ENCODE results near the gene TAF4B.

TAF4B gene

GRCh38 chr18:26307161-26307773, 81.0 kb downstream of the TAF4B start:
- Mint-ChIP-seq H3K27ac (no peak overlapping the region), H3K4me3 (no peak overlapping the region), H3K27me3 (ENCODE audit: low read depth) (no peaks in the 10 kb centered on the region), H3K36me3 (ENCODE audit: low read depth) (peaks cover 4% of the 10 kb centered on the region), H3K4me1 (ENCODE audit: low read depth) (no peaks in the 10 kb centered on the region), H3K9me3 (no peaks in the 10 kb centered on the region)

- Mint-ChIP-seq H3K4me3 (no peak overlapping the region), H3K27ac (no peak overlapping the region), H3K4me1 (ENCODE audit: low read depth) (no peaks in the 10 kb centered on the region), H3K27me3 (ENCODE audit: low read depth) (no peaks in the 10 kb centered on the region), H3K9me3 (no peaks in the 10 kb centered on the region), H3K36me3 (ENCODE audit: low read depth) (no peaks in the 10 kb centered on the region)
Measured at GRCh38 chr18:26309281-26309680, 83.0 kb downstream of the TAF4B start.

DNA sequence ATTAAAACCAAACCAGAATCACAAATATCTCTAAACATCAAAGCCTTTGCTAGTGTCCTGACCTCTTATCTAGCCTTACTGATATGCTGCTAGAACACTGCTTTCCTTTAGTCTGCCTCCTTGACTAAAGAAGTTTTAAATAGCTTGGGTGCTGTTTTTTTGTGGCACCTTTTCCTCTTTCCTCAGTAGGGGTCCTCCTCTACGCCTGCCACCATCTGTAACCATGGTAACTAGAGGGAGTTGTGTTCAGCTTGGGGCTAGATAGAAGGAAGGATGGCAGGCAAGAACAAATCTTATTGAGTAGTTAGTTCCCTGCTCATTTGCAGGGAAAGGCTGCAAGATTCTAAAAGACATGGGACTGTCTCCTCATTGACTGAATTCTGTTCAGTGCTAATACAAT, 86.0 kb downstream of the TAF4B start:
- H3K27ac Mint-ChIP-seq, result no peak overlapping the region
- H3K9me3 Mint-ChIP-seq, result no peaks in the 10 kb centered on the region
- no peak overlapping the region for H3K4me3 Mint-ChIP-seq
- no peaks in the 10 kb centered on the region for H3K27me3 Mint-ChIP-seq (ENCODE audit: low read depth)
- no peaks in the 10 kb centered on the region for H3K4me1 Mint-ChIP-seq (ENCODE audit: low read depth)
- H3K36me3 Mint-ChIP-seq (ENCODE audit: low read depth), result no peaks in the 10 kb centered on the region

DNA sequence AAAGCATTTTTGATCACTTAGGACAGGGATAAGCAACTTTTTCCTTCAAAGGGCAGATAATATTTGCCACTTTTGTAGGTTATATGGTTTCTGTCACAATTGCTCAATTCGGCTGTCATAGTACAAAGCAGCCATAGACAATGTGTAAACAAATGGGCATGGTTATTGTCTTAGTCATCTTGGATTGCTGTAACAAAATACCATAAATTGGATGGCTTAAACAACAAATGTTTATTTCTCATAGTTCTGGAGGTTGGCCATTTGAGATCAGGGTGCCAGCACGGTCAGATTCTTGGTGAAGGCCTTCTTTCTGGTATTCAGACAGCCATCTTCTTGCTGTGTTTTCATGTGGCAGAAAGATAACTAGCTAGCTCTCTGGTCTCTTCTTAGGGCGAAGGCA, 91.2 kb downstream of the TAF4B start:
- Mint-ChIP-seq H3K9me3 (no peaks in the 10 kb centered on the region), H3K4me1 (ENCODE audit: low read depth) (no peaks in the 10 kb centered on the region), H3K4me3 (no peak overlapping the region), H3K36me3 (ENCODE audit: low read depth) (peaks cover under 1% of the 10 kb centered on the region), H3K27ac (no peak overlapping the region), H3K27me3 (ENCODE audit: low read depth) (no peaks in the 10 kb centered on the region)

- peaks cover 5% of the 10 kb centered on the region for H3K36me3 Mint-ChIP-seq (ENCODE audit: low read depth)
- H3K27me3 Mint-ChIP-seq (ENCODE audit: low read depth), result no peaks in the 10 kb centered on the region
- no peak overlapping the region for H3K4me3 Mint-ChIP-seq
- H3K27ac Mint-ChIP-seq, result no peak overlapping the region
- no peaks in the 10 kb centered on the region for H3K4me1 Mint-ChIP-seq (ENCODE audit: low read depth)
- H3K9me3 Mint-ChIP-seq, result no peaks in the 10 kb centered on the region
Measured at GRCh38 chr18:26320686-26321085, 94.4 kb downstream of the TAF4B start.

GRCh38 chr18:26322890-26323653, 96.8 kb downstream of the TAF4B start:
- Mint-ChIP-seq H3K4me1 (ENCODE audit: low read depth) (no peaks in the 10 kb centered on the region), H3K4me3 (no peak overlapping the region), H3K27ac (no peak overlapping the region), H3K9me3 (no peaks in the 10 kb centered on the region), H3K36me3 (ENCODE audit: low read depth) (peaks cover 6% of the 10 kb centered on the region), H3K27me3 (ENCODE audit: low read depth) (no peaks in the 10 kb centered on the region)

GRCh38 chr18:26325771-26326170, 99.5 kb downstream of the TAF4B start:
- Mint-ChIP-seq H3K27ac (no peak overlapping the region), H3K4me1 (ENCODE audit: low read depth) (no peaks in the 10 kb centered on the region), H3K36me3 (ENCODE audit: low read depth) (peaks cover 6% of the 10 kb centered on the region), H3K27me3 (ENCODE audit: low read depth) (no peaks in the 10 kb centered on the region), H3K4me3 (no peak overlapping the region), H3K9me3 (no peaks in the 10 kb centered on the region)

DNA sequence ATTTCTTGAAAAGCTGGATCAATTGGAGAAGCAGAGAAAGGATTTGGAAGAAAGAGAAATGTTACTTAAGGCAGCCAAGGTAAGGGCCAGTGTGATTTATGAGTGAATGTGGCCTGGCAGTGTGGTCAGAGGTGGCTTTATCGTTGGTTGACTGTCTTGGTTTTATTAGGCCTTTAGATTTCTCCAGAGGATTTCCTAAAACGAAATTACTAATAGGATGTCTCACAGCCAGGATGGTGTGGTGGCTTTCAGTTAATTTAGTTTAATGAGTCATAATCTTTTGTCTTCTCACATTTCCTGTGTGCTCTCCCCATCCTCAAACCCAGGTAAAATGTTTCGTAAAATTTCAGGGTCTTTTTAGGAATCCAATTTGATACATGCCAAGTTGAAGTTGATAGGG, 100.8 kb downstream of the TAF4B start:
- H3K9me3 Mint-ChIP-seq, result no peaks in the 10 kb centered on the region
- no peaks in the 10 kb centered on the region for H3K27me3 Mint-ChIP-seq (ENCODE audit: low read depth)
- no peak overlapping the region for H3K27ac Mint-ChIP-seq
- H3K36me3 Mint-ChIP-seq (ENCODE audit: low read depth), result peaks cover 6% of the 10 kb centered on the region
- no peaks in the 10 kb centered on the region for H3K4me1 Mint-ChIP-seq (ENCODE audit: low read depth)
- no peak overlapping the region for H3K4me3 Mint-ChIP-seq

GRCh38 chr18:26332991-26333390, 106.7 kb downstream of the TAF4B start:
- H3K27me3 Mint-ChIP-seq (ENCODE audit: low read depth), result no peaks in the 10 kb centered on the region
- no peak overlapping the region for H3K4me3 Mint-ChIP-seq
- H3K36me3 Mint-ChIP-seq (ENCODE audit: low read depth), result no peaks in the 10 kb centered on the region
- H3K4me1 Mint-ChIP-seq (ENCODE audit: low read depth), result no peaks in the 10 kb centered on the region
- no peak overlapping the region for H3K27ac Mint-ChIP-seq
- no peaks in the 10 kb centered on the region for H3K9me3 Mint-ChIP-seq

DNA sequence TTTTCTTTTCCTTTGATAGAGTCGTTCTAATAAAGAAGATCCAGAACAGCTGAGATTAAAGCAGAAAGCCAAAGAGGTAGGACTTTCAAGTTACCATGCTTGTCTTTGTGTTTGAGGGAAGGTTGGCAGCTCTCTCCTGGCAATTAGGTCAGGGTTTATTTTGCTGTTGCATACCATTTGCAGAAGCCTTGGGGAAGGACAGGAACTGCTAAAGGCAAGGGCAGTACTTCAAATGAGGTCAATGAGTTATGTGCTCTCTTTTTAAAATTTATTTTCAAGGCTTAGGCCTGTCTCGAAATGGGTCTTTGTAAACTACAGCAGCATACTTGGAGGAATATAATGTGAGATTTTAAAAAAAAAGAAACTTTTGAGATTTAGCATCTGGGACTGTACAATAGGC, 108.9 kb downstream of the TAF4B start:
- Mint-ChIP-seq H3K27ac (no peak overlapping the region), H3K4me1 (ENCODE audit: low read depth) (no peaks in the 10 kb centered on the region), H3K36me3 (ENCODE audit: low read depth) (no peaks in the 10 kb centered on the region), H3K27me3 (ENCODE audit: low read depth) (no peaks in the 10 kb centered on the region), H3K9me3 (no peaks in the 10 kb centered on the region), H3K4me3 (no peak overlapping the region)

- Mint-ChIP-seq H3K9me3 (no peaks in the 10 kb centered on the region), H3K4me1 (ENCODE audit: low read depth) (no peaks in the 10 kb centered on the region), H3K36me3 (ENCODE audit: low read depth) (no peaks in the 10 kb centered on the region), H3K4me3 (no peak overlapping the region), H3K27ac (no peak overlapping the region), H3K27me3 (ENCODE audit: low read depth) (no peaks in the 10 kb centered on the region)
Measured at GRCh38 chr18:26335571-26336487, 109.6 kb downstream of the TAF4B start.

GRCh38 chr18:26336572-26336971, 110.3 kb downstream of the TAF4B start:
- Mint-ChIP-seq H3K4me1 (ENCODE audit: low read depth) (no peaks in the 10 kb centered on the region), H3K4me3 (no peak overlapping the region), H3K36me3 (ENCODE audit: low read depth) (no peaks in the 10 kb centered on the region), H3K27ac (no peak overlapping the region), H3K9me3 (no peaks in the 10 kb centered on the region), H3K27me3 (ENCODE audit: low read depth) (no peaks in the 10 kb centered on the region)

DNA sequence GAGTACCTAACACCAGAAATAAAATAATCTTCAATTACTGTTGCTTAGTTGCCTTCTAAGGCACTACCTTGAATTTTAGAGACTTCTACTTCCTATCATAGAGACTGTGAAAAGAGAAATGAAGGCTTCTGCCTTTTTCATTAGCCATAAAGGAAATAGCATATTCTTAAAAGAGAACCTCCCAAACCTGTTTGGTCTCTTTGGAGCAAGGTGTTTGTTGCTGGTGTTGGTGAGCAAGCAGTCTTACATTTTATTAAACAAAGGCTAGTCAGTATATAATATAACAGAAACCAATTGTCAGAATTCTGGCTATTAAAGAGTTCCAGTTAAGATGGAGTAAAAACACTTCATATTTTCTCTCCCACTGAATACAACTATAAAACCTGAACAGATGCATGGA, 116.4 kb downstream of the TAF4B start:
- H3K36me3 Mint-ChIP-seq (ENCODE audit: low read depth), result peaks cover 17% of the 10 kb centered on the region
- H3K9me3 Mint-ChIP-seq, result peaks cover 37% of the 10 kb centered on the region

DNA sequence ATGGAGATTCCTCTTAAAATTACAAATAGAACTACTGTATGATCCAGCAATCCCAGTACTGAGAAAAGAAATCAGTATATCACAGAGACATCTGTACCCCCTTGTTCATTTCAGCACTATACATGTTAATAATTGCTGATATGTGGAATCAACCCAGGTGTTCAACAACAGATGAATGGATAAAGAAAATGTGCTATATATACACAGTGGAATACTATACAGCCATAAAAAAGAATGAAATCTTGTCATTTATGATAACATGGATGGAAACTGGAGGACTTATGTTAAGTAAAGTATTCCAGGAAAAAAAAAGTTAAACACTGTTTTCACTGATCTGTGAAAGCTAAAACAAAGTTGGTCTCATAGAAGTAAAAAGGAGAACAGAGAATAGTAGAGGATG, 124.7 kb downstream of the TAF4B start:
- H3K27me3 Mint-ChIP-seq (ENCODE audit: low read depth), result no peaks in the 10 kb centered on the region
- peaks cover 44% of the 10 kb centered on the region for H3K9me3 Mint-ChIP-seq
- H3K4me1 Mint-ChIP-seq (ENCODE audit: low read depth), result no peaks in the 10 kb centered on the region
- no peak overlapping the region for H3K4me3 Mint-ChIP-seq
- no peak overlapping the region for H3K27ac Mint-ChIP-seq
- peaks cover 13% of the 10 kb centered on the region for H3K36me3 Mint-ChIP-seq (ENCODE audit: low read depth)

More for the DNA sequence above, 116.4 kb downstream of the TAF4B start:
- no peaks in the 10 kb centered on the region for H3K4me1 Mint-ChIP-seq (ENCODE audit: low read depth)
- H3K4me3 Mint-ChIP-seq, result no peak overlapping the region
- H3K27me3 Mint-ChIP-seq (ENCODE audit: low read depth), result no peaks in the 10 kb centered on the region
- no peak overlapping the region for H3K27ac Mint-ChIP-seq
